ENCODE measurements around the gene RENBP.

Gene RENBP

DNA sequence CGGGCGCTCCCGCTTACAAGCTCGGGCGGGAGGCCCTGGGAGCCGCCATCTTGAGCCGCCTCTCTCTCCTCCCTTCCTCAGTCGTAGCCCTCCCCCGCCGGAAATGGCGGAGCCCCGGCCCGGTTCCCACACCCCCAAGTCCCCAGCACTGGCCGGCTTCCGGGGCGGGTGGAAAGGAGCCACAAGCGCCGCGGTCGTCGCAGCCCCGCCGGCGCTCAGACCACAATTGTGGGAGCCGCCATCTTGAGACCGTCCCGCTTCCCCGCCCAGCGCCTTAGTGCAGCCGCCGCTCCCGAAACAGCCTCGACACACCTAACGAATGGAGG is 26.6 kb upstream of the RENBP start:
- H3K27me3 ChIP-seq (ENCODE audit: control insufficient read depth, insufficient read depth, low read length, poor library complexity, severe bottlenecking): no peaks in the 10 kb centered on the region

GRCh38 chrX:153970357-153971123 is 26.1 kb upstream of the RENBP start:
- Histone ChIP-seq H3K36me3 (ENCODE audit: control insufficient read depth, insufficient read depth, low read length) (no peaks in the 10 kb centered on the region), H3K4me3 (ENCODE audit: insufficient read depth, low read depth, low read length) (peak overlapping the region; percentile 59), H3K27ac (ENCODE audit: insufficient read depth, low read depth, low read length, poor library complexity, severe bottlenecking) (peak overlapping the region; percentile 99), H3K4me1 (ENCODE audit: control insufficient read depth, insufficient read depth, low read length) (peaks cover 21% of the 10 kb centered on the region), H3K27me3 (ENCODE audit: control insufficient read depth, insufficient read depth, low read length, poor library complexity, severe bottlenecking) (no peaks in the 10 kb centered on the region), H3K9me3 (ENCODE audit: control insufficient read depth, low read length) (no peaks in the 10 kb centered on the region)
- WGBS, 2 experiments: 0% methylated on average over 47 of the region's 49 CpGs

More for the DNA sequence above, 26.6 kb upstream of the RENBP start:
- H3K4me3 ChIP-seq (ENCODE audit: insufficient read depth, low read depth, low read length): peak overlapping the region; percentile 59
- no peaks in the 10 kb centered on the region for H3K9me3 ChIP-seq (ENCODE audit: control insufficient read depth, low read length)
- WGBS, 2 experiments: 0% methylated on average over 34 of the region's 34 CpGs
- H3K36me3 ChIP-seq (ENCODE audit: control insufficient read depth, insufficient read depth, low read length): no peaks in the 10 kb centered on the region
- H3K27ac ChIP-seq (ENCODE audit: insufficient read depth, low read depth, low read length, poor library complexity, severe bottlenecking): peak overlapping the region; percentile 99
- peaks cover 21% of the 10 kb centered on the region for H3K4me1 ChIP-seq (ENCODE audit: control insufficient read depth, insufficient read depth, low read length)

DNA sequence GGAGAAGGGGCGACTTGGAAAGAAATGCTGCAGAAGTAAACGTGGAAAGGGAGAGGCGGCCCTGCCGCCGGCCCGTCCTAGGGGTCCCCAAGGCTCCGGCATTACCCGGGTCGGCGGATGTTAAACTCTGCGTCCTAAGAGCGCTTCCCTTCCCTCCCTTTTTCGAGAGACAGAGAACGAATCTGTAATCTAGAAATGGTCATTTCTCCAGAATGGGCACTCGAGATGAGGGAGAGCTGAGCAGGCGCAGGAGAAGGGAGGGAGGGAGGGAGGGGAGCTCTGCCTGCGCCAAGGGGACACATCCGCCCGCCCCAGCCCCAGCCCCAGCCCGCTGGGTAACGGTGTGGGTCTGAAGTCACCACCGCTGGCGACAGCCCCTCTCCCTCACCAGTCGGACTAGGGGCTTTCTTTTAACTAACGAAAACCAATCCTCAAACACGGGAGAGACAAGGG is 25.5 kb upstream of the RENBP start:
- Histone ChIP-seq H3K4me3 (ENCODE audit: insufficient read depth, low read depth, low read length) (peak overlapping the region; percentile 59), H3K9me3 (ENCODE audit: control insufficient read depth, low read length) (no peaks in the 10 kb centered on the region), H3K36me3 (ENCODE audit: control insufficient read depth, insufficient read depth, low read length) (no peaks in the 10 kb centered on the region), H3K4me1 (ENCODE audit: control insufficient read depth, insufficient read depth, low read length) (peaks cover 21% of the 10 kb centered on the region), H3K27me3 (ENCODE audit: control insufficient read depth, insufficient read depth, low read length, poor library complexity, severe bottlenecking) (no peaks in the 10 kb centered on the region), H3K27ac (ENCODE audit: insufficient read depth, low read depth, low read length, poor library complexity, severe bottlenecking) (no peak overlapping the region)
- 1 to 2% methylated on average over 23 to 24 of the region's 26 CpGs for WGBS, 2 experiments

DNA sequence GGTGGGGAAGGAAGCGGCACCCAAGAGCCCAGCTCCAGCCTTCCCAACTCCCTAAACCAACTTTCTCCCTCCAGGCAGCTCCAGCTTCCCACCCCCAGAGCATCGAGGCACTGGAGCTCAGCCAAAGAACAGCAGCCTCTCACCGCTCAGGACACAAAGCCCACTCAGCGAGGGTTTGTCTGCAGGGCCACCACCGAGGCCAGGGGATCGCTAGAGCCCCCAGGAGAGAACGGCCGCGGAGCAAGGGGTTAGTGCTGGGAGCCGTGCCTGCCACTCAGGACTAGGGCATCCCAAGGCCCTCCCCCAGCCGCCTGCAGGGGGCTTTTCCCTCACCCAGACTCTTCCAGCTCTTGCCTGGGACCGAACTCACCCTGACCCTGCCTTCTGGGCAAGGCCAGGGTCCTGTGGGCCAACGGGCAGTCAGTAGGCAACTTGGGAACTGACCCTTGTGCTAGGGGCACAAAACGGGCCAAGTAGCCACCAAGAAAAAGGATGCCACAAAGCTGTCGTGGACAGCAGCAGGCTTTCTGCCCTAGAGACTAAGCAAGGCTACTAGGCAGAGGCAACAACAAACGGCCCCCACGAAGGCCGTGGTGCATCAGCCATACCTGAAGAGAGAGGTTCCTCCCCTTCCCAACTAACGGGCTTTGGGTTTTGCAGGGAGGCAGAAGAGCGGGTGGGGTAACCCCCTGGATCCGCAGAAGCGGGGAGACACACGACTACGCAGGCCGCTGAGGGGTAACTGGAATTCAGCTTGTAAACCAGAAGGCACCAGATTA is 24.9 kb upstream of the RENBP start:
- Histone ChIP-seq H3K9me3 (ENCODE audit: control insufficient read depth, low read length) (no peaks in the 10 kb centered on the region), H3K27me3 (ENCODE audit: control insufficient read depth, insufficient read depth, low read length, poor library complexity, severe bottlenecking) (no peaks in the 10 kb centered on the region), H3K4me1 (ENCODE audit: control insufficient read depth, insufficient read depth, low read length) (peaks cover 21% of the 10 kb centered on the region), H3K27ac (ENCODE audit: insufficient read depth, low read depth, low read length, poor library complexity, severe bottlenecking) (no peak overlapping the region), H3K36me3 (ENCODE audit: control insufficient read depth, insufficient read depth, low read length) (no peaks in the 10 kb centered on the region), H3K4me3 (ENCODE audit: insufficient read depth, low read depth, low read length) (peak overlapping the region; percentile 59)
- 3 to 4% methylated on average over 24 to 25 of the region's 25 CpGs for WGBS, 2 experiments

DNA sequence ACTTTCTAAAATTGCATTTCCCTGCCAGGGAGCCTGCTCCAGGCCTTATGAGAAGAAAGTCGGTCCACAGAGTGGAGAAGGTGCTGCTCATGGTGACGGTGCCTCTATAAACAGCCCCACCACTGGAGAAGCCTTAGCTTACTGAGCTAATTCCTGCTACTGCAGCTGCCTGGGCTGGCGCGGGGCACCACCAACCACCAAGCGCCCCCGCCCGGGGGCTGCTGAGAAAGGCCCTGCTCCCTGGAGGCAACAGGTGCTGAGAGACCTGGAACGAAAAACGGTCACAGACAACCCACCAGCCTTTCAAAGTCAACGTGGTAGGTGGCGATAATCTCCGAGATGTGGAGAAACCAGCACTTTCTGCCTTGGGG is 24.3 kb upstream of the RENBP start:
- 13 to 14% methylated on average over 8 to 12 of the region's 12 CpGs for WGBS, 2 experiments
- Histone ChIP-seq H3K27me3 (ENCODE audit: control insufficient read depth, insufficient read depth, low read length, poor library complexity, severe bottlenecking) (no peaks in the 10 kb centered on the region), H3K27ac (ENCODE audit: insufficient read depth, low read depth, low read length, poor library complexity, severe bottlenecking) (peak overlapping the region; percentile 26), H3K9me3 (ENCODE audit: control insufficient read depth, low read length) (no peaks in the 10 kb centered on the region), H3K36me3 (ENCODE audit: control insufficient read depth, insufficient read depth, low read length) (no peaks in the 10 kb centered on the region), H3K4me1 (ENCODE audit: control insufficient read depth, insufficient read depth, low read length) (peaks cover 21% of the 10 kb centered on the region), H3K4me3 (ENCODE audit: insufficient read depth, low read depth, low read length) (peak overlapping the region; percentile 59)

- H3K4me1 ChIP-seq (ENCODE audit: control insufficient read depth, insufficient read depth, low read length): peaks cover 21% of the 10 kb centered on the region
- H3K4me3 ChIP-seq (ENCODE audit: insufficient read depth, low read depth, low read length): peak overlapping the region; percentile 59
- no peaks in the 10 kb centered on the region for H3K27me3 ChIP-seq (ENCODE audit: control insufficient read depth, insufficient read depth, low read length, poor library complexity, severe bottlenecking)
- H3K27ac ChIP-seq (ENCODE audit: insufficient read depth, low read depth, low read length, poor library complexity, severe bottlenecking): peak overlapping the region; percentile 26
- 15 to 16% methylated on average over 9 of the region's 9 CpGs for WGBS, 2 experiments
- peaks cover under 1% of the 10 kb centered on the region for H3K36me3 ChIP-seq (ENCODE audit: control insufficient read depth, insufficient read depth, low read length)
- no peaks in the 10 kb centered on the region for H3K9me3 ChIP-seq (ENCODE audit: control insufficient read depth, low read length)
Observed at GRCh38 chrX:153968255-153968654, 23.8 kb upstream of the RENBP start.

DNA sequence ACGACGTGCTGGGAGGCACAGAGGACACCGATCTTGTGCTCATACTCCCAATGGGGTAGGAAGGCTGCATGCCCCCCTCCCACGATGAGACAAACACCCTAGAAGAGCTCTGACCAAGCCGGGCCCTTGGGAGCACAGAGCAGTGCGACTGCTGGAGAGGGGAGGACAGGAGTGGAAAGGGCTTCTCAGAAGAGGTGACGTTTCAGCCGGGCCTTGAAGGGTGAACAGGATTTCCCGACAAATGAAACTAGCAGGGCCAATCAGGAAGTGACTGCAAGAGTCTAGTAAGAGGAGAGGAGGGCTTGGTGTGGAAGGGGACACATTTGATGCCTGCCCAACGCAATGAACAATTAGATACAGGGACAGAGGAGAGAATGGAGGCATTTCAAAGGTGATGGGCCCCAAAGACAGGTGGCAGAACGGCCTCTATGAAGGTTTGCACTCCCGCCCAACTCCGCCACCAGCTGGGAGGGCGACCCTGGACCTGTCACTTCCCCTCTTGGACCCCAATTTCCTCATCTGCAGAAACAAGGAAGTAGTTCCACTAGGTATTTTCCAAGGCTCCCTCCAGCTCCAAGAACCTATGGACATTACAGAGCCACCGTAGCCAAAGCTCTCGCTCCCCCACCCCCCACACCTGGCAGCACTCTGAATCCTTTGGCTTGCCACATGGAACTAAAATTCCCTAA is 23.2 kb upstream of the RENBP start:
- Histone ChIP-seq H3K27ac (ENCODE audit: insufficient read depth, low read depth, low read length, poor library complexity, severe bottlenecking) (no peak overlapping the region), H3K4me1 (ENCODE audit: control insufficient read depth, insufficient read depth, low read length) (peaks cover 21% of the 10 kb centered on the region), H3K9me3 (ENCODE audit: control insufficient read depth, low read length) (no peaks in the 10 kb centered on the region), H3K36me3 (ENCODE audit: control insufficient read depth, insufficient read depth, low read length) (peaks cover 4% of the 10 kb centered on the region), H3K4me3 (ENCODE audit: insufficient read depth, low read depth, low read length) (peak overlapping the region; percentile 59), H3K27me3 (ENCODE audit: control insufficient read depth, insufficient read depth, low read length, poor library complexity, severe bottlenecking) (no peaks in the 10 kb centered on the region)
- WGBS, 2 experiments: 78 to 81% methylated on average over 16 of the region's 16 CpGs

DNA sequence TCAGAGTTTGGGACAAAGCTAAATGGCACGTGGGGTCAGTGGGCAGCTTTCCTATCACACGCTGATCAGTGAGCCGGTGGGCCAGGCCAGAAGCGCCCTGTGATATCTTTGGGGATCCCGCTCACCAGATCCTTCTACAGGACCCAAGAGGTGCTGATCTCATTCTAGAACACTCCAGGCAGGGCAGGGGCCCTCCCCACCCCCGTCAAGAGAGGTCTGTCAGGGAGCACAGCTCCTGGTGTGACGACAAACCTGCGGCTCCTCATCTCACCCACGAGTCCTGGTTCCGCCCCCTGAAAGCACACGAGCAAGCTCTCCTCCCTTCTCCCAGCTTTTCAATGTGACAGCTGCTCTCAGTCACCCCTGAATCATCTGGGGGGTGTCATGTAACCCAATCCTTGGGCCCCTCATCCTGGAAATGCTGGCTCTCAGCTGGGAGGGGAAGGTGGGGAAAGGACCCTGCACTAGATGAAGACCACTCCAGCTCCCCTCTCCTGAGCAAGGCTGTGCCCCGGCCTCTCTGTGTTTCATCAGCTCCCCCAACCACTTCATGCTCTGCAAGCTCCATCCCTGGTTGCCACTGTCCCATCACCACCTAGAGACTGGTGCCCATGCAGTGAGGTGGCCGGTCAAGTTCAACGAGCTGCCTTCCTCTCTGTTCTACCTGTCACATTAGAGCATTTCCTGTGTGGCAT is 22.5 kb upstream of the RENBP start:
- Histone ChIP-seq H3K9me3 (ENCODE audit: control insufficient read depth, low read length) (no peaks in the 10 kb centered on the region), H3K27me3 (ENCODE audit: control insufficient read depth, insufficient read depth, low read length, poor library complexity, severe bottlenecking) (no peaks in the 10 kb centered on the region), H3K27ac (ENCODE audit: insufficient read depth, low read depth, low read length, poor library complexity, severe bottlenecking) (no peak overlapping the region), H3K4me3 (ENCODE audit: insufficient read depth, low read depth, low read length) (no peak overlapping the region), H3K4me1 (ENCODE audit: control insufficient read depth, insufficient read depth, low read length) (peaks cover 21% of the 10 kb centered on the region), H3K36me3 (ENCODE audit: control insufficient read depth, insufficient read depth, low read length) (peaks cover 8% of the 10 kb centered on the region)
- 82 to 85% methylated on average over 14 of the region's 14 CpGs for WGBS, 2 experiments

DNA sequence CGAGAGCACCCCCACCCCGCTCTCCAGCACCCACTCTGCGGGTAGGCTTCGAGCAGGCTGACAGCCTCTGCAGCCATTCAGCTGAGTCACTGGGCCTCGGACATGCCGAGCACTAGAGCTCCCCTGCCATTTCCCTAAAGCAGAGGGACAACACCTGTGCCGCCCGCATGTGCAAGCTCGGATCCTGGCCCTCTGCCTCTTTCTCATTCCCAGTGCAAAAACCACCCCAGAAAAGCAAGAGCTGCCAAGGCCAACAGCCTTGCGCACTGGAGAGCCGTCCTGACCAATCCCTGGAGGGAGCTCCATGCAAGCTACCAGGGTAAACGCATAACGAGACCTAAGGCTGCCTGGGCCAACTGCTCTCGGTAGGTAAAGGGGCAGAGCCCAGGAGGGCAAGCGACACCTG is 21.8 kb upstream of the RENBP start:
- Histone ChIP-seq H3K4me1 (ENCODE audit: control insufficient read depth, insufficient read depth, low read length) (peaks cover 21% of the 10 kb centered on the region), H3K9me3 (ENCODE audit: control insufficient read depth, low read length) (no peaks in the 10 kb centered on the region), H3K27me3 (ENCODE audit: control insufficient read depth, insufficient read depth, low read length, poor library complexity, severe bottlenecking) (no peaks in the 10 kb centered on the region), H3K27ac (ENCODE audit: insufficient read depth, low read depth, low read length, poor library complexity, severe bottlenecking) (no peak overlapping the region), H3K36me3 (ENCODE audit: control insufficient read depth, insufficient read depth, low read length) (peaks cover 8% of the 10 kb centered on the region), H3K4me3 (ENCODE audit: insufficient read depth, low read depth, low read length) (no peak overlapping the region)
- 90 to 93% methylated on average over 15 of the region's 15 CpGs for WGBS, 2 experiments

Measured in ectodermal cell (in vitro differentiated cells).